Ovary (tissue), 3 donors: ENCODE measurements around the gene ECSIT.

ENCODE experiments used
- EP300 ChIP-seq: sonication (generic); formaldehyde crosslinking; IDR thresholded peaks from one replicate; pipeline ENCODE4 v1.6.1; 2017; ENCODE audit warnings: antibody characterized with exemption
- POLR2A ChIP-seq: fragments of 450-650 bp; IDR thresholded peaks from one replicate; pipeline ENCODE4 v1.6.1; 2017; ENCODE audit warnings: antibody characterized with exemption, mild to moderate bottlenecking, moderate library complexity
- TF ChIP-seq, protein P1 (sequence below), 3 donors: fragments of 450-650 bp in 2 of 3; fragments of 200-600 bp in 1 of 3; IDR thresholded peaks; one replicate each; pipeline versions ENCODE4 v1.5.1 to v1.8.0; 2016 to 2022; ENCODE audit warnings: antibody characterized with exemption in 3 of 3, mild to moderate bottlenecking in 1 of 3
- donor health status: DM: no; HTN: no; CAD: no.

GRCh38 chr19:11505504-11506100 lies 23.3 kb downstream of the ECSIT start, which contains the start of gene ZNF653:
- TF ChIP-seq, protein P1, sequence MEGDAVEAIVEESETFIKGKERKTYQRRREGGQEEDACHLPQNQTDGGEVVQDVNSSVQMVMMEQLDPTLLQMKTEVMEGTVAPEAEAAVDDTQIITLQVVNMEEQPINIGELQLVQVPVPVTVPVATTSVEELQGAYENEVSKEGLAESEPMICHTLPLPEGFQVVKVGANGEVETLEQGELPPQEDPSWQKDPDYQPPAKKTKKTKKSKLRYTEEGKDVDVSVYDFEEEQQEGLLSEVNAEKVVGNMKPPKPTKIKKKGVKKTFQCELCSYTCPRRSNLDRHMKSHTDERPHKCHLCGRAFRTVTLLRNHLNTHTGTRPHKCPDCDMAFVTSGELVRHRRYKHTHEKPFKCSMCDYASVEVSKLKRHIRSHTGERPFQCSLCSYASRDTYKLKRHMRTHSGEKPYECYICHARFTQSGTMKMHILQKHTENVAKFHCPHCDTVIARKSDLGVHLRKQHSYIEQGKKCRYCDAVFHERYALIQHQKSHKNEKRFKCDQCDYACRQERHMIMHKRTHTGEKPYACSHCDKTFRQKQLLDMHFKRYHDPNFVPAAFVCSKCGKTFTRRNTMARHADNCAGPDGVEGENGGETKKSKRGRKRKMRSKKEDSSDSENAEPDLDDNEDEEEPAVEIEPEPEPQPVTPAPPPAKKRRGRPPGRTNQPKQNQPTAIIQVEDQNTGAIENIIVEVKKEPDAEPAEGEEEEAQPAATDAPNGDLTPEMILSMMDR (IDR thresholded peaks at IDR 0.05): no peak
- TF ChIP-seq POLR2A: peak; percentile 25
- TF ChIP-seq EP300: no peak
